Coronary artery (tissue), 2 donors: Measurements from ENCODE around the gene SLC22A15.

Experiments
- DNase-seq: peaks from one replicate; pipeline ENCODE4 v3.0.0-alpha.2; 2017; ENCODE audit warnings: low spot score
- H3K27ac ChIP-seq, 2 donors: fragments of 200-600 bp; sonication (generic); one replicate each; pipeline ENCODE4 v1.5.1; 2016 to 2019
- H3K4me3 ChIP-seq: fragments of 200-600 bp; sonication (generic); 2 replicates; pipeline ENCODE4 v1.5.1; 2016; ENCODE audit warnings: mild to moderate bottlenecking, moderate library complexity
- CTCF ChIP-seq: fragments of 200-600 bp; sonication (generic); IDR thresholded peaks from one replicate; pipeline ENCODE4 v1.5.1; 2019; ENCODE audit warnings: antibody characterized with exemption

Gene SLC22A15

GRCh38 chr1:115973154-115973553 is 3.2 kb upstream of the SLC22A15 start:
- no peak overlapping the region for H3K27ac ChIP-seq
- no peak for DNase-seq
- H3K4me3 ChIP-seq: no peak overlapping the region
- no peak for TF ChIP-seq CTCF

GRCh38 chr1:115975569-115976061 is 698 bp upstream of the SLC22A15 start:
- Histone ChIP-seq H3K4me3 (peak overlapping the region; percentile 89), H3K27ac (peak overlapping the region; percentile 69 to 76)
- TF ChIP-seq CTCF: no peak
- DNase-seq: no peak

GRCh38 chr1:115976921-115977498 is 697 bp downstream of the SLC22A15 start:
- Histone ChIP-seq H3K4me3 (peak overlapping the region; percentile 89), H3K27ac (peak overlapping the region; percentile 69 to 76)
- TF ChIP-seq CTCF: no peak
- DNase-seq: no peak

- Histone ChIP-seq H3K27ac (peak overlapping the region in 1 of 2 donors; percentile 76), H3K4me3 (peak overlapping the region; percentile 89)
- no peak for DNase-seq
- TF ChIP-seq CTCF: no peak
These were observed 1.4 kb downstream of the SLC22A15 start for GRCh38 chr1:115977499-115978258.

GRCh38 chr1:115978292-115978941 is 2.1 kb downstream of the SLC22A15 start:
- Histone ChIP-seq H3K27ac (peak overlapping the region in 1 of 2 donors; percentile 6), H3K4me3 (no peak overlapping the region)
- DNase-seq: no peak
- no peak for TF ChIP-seq CTCF

- no peak for DNase-seq
- Histone ChIP-seq H3K27ac (no peak overlapping the region), H3K4me3 (no peak overlapping the region)
- TF ChIP-seq CTCF: no peak
These were observed 3.8 kb downstream of the SLC22A15 start for GRCh38 chr1:115980156-115980555.
